Measurements from ENCODE around the gene EDC4. TPM values are rescaled to one million over a fixed set of nuclear protein-coding genes. Genes with fewer than 3 reads are reported as not detected.

The EDC4 gene
- total RNA-seq, 2 experiments from 2014 or later: 88.6 to 94.2 TPM

- Mint-ChIP-seq H3K4me3 (peak overlapping the region; percentile 96), H3K27ac (peak overlapping the region; percentile 71), H3K9me3 (no peaks in the 10 kb centered on the region), H3K4me1 (ENCODE audit: low read depth) (peaks cover 29% of the 10 kb centered on the region), H3K27me3 (no peaks in the 10 kb centered on the region), H3K36me3 (no peaks in the 10 kb centered on the region)
- CTCF ChIA-PET: interaction anchor here (0.5 to 3.5 kb wide), 5 partner anchors 9 to 1232 kb away, joined by 3 to 30 read pairs (median 5); partner anchors contain the start of genes NRN1L and PSMB10
- DNase-seq: no peak
- POLR2A ChIA-PET: interaction anchor here (0.6 to 3.4 kb wide), 6 partner anchors 36 to 173 kb away, joined by 3 to 18 read pairs (median 3); partner anchors contain the start of genes GFOD2, NUTF2 and PSMB10
- intact Hi-C loops (cut with micrococcal nuclease): loop anchor here (2.0 kb wide), 1 partner anchor 130 kb away; the partner anchor contains the start of genes DDX28 and DUS2
These were observed 19.5 kb downstream of the EDC4 start for GRCh38 chr16:67892375-67892774.

DNA sequence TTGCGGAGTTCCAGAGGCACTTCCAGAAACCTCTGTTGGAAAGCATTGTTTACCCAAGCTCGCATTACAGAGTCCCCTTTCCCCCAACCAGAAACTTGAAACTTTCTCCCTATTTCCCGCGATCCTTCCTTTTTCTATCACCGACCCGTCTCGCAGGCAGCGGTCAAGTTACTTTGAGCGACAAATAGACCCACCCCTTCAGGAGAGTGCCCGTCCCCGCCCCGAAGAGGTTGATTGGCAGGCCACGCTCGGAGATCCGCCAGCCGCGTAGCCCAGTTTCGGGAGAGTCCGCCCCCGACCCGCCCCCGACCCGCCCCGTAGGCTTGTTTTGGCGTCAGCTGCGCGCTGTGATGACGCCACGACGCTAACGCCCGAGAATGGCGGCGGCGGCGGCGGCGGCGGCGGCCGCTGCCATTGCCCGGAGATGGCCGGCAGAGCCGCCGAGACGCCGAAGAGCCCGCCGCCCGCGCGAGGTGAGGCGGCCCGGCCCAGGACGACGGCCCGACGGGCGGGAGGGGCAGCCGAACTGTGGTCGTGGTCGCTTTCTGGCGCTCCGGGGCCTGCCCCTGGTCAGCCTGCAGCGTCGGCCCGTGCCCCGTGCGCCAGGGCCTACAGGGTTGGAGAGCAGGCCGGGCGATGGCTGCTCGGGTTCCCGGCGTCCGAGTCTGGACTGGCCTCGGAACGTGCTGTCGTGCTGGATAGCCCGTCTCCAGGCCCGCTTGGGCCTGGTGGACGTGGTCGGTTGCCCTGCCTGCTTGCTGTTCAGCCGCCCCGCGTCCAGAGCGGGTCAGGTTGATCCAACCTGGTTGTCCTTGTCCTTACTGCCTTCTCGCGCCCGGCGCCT is 20.3 kb downstream of the EDC4 start, which contains the start of gene PSKH1:
TSS of gene PSKH1 (plus strand) at position 356 of the 844 bp plus-strand sequence. CDS start 15,496 bp downstream, outside the sequence.
- H3K36me3 Mint-ChIP-seq: no peaks in the 10 kb centered on the region
- peak within 1 kb of the TSS; percentile 96 for H3K4me3 Mint-ChIP-seq
- H3K27me3 Mint-ChIP-seq: no peaks in the 10 kb centered on the region
- H3K9me3 Mint-ChIP-seq: no peaks in the 10 kb centered on the region
- H3K4me1 Mint-ChIP-seq (ENCODE audit: low read depth): peaks cover 29% of the 10 kb centered on the region
- peak; percentile 98 for DNase-seq
- intact Hi-C loops (cut with micrococcal nuclease): loop anchor here (1.0 to 2.0 kb wide), 4 partner anchors 25 to 130 kb away; partner anchors contain the start of genes DDX28, DUS2 and NUTF2
- ChIA-PET POLR2A (interaction anchor here (0.6 to 3.4 kb wide), 6 partner anchors 36 to 349 kb away, joined by 3 to 18 read pairs (median 4); partner anchors contain the start of genes NUTF2 and PSMB10), CTCF (interaction anchor here (1.4 to 3.5 kb wide), 4 partner anchors 10 to 372 kb away, joined by 3 to 30 read pairs (median 8); partner anchors contain the start of genes NRN1L and PSMB10)
- H3K27ac Mint-ChIP-seq: peak within 1 kb of the TSS; percentile 89

DNA sequence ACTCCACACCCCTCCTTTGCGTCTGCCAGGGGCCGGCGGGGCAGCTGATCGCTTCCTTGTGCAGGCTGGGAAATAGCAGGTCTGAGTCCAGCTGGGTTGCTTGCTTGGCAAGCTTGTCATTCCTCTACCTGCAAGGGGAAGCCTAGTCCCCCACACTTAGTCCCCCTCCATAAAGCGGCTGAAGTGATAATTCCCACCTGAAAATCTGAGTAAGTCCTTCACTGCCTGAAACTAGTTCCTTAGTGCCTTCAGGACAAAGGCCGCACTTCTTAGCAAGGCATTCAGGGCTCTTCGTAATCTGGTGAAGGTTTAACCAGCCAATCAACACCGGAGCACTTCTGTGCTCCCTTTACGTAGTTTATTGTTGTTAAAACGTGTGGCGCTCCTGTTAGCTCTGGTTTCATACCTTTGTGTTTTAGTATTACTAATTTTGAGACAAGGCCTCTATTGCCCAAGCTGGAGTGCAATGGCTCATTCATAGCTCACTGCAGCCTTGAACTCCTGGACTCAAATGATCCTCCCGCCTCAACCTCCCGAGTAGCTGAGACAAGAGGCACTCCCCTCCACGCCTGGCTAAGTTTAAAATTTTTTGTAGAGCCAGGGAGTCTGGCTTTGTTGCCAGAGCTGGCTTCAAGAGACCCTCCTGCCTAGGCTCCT is 21.0 kb downstream of the EDC4 start:
- ChIA-PET CTCF (interaction anchor here (0.6 to 3.5 kb wide), 5 partner anchors 10 to 147 kb away, joined by 3 to 30 read pairs (median 6); partner anchors contain the start of genes NRN1L and PSMB10), POLR2A (interaction anchor here (0.6 to 3.4 kb wide), 3 partner anchors 41 to 349 kb away, joined by 3 to 18 read pairs (median 4); partner anchors contain the start of gene PSMB10)
- peak overlapping the region; percentile 96 for H3K4me3 Mint-ChIP-seq
- H3K36me3 Mint-ChIP-seq: no peaks in the 10 kb centered on the region
- intact Hi-C loops (cut with micrococcal nuclease): loop anchor here (1.0 to 2.0 kb wide), 4 partner anchors 24 to 129 kb away; partner anchors contain the start of genes DDX28, DUS2 and NUTF2
- no peaks in the 10 kb centered on the region for H3K27me3 Mint-ChIP-seq
- peaks cover 29% of the 10 kb centered on the region for H3K4me1 Mint-ChIP-seq (ENCODE audit: low read depth)
- H3K9me3 Mint-ChIP-seq: no peaks in the 10 kb centered on the region
- peak overlapping the region; percentile 89 for H3K27ac Mint-ChIP-seq
- DNase-seq: peak; percentile 18

DNA sequence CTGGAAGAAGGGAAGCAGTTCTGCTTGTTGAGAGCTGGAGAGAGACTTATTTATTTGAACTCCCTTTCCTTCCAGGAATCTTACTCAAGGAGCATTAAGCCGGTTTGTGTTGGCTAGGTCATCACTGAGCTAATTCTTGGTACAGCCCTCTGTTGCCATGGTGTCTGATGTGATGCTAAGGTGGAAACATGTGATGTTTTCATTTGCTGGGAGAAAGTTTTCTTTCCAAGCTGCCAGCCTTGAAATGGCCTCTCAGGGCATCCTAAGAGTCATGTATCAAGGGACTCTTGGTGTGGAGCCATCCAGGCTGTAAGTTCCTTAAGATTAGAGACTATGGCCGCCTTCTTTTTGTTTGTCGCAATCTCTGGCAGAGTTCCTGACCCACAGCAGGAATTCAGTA is 24.4 kb downstream of the EDC4 start:
- CTCF ChIA-PET: interaction anchor here (2.3 kb wide), 1 partner anchor 14 kb away, joined by 17 read pairs; the partner anchor contains the start of gene NRN1L

GRCh38 chr16:67901734-67902133 is 28.9 kb downstream of the EDC4 start:
- no peak overlapping the region for H3K4me3 Mint-ChIP-seq
- no peaks in the 10 kb centered on the region for H3K9me3 Mint-ChIP-seq
- H3K27ac Mint-ChIP-seq: no peak overlapping the region
- ChIA-PET POLR2A (interaction anchor here (0.6 kb wide), 1 partner anchor 34 kb away, joined by 5 read pairs; no protein-coding TSS in a partner anchor), CTCF (no interaction called here)
- no peaks in the 10 kb centered on the region for H3K36me3 Mint-ChIP-seq
- DNase-seq: no peak
- intact Hi-C loops (cut with micrococcal nuclease): no loop called here
- no peaks in the 10 kb centered on the region for H3K27me3 Mint-ChIP-seq
- peaks cover 4% of the 10 kb centered on the region for H3K4me1 Mint-ChIP-seq (ENCODE audit: low read depth)

More for the DNA sequence above, 24.4 kb downstream of the EDC4 start:
- H3K27ac Mint-ChIP-seq: no peak overlapping the region
- intact Hi-C loops (cut with micrococcal nuclease): no loop called here
- peaks cover 29% of the 10 kb centered on the region for H3K4me1 Mint-ChIP-seq (ENCODE audit: low read depth)
- no peaks in the 10 kb centered on the region for H3K27me3 Mint-ChIP-seq
- no peak overlapping the region for H3K4me3 Mint-ChIP-seq
- H3K9me3 Mint-ChIP-seq: no peaks in the 10 kb centered on the region
- DNase-seq: no peak
- POLR2A ChIA-PET: interaction anchor here (0.5 to 0.7 kb wide), 2 partner anchors 38 to 109 kb away, joined by 3 read pairs; no protein-coding TSS in a partner anchor
- H3K36me3 Mint-ChIP-seq: no peaks in the 10 kb centered on the region

- Mint-ChIP-seq H3K27ac (no peak overlapping the region), H3K27me3 (no peaks in the 10 kb centered on the region), H3K4me3 (no peak overlapping the region)
These were observed 30.0 kb downstream of the EDC4 start for GRCh38 chr16:67902831-67903230.

GRCh38 chr16:67907397-67908180 is 34.7 kb downstream of the EDC4 start:
- Mint-ChIP-seq H3K4me3 (no peak overlapping the region), H3K27me3 (no peaks in the 10 kb centered on the region), H3K27ac (peak overlapping the region; percentile 49), H3K4me1 (ENCODE audit: low read depth) (peaks cover 10% of the 10 kb centered on the region), H3K9me3 (no peaks in the 10 kb centered on the region), H3K36me3 (peaks cover 5% of the 10 kb centered on the region)
- intact Hi-C loops (cut with micrococcal nuclease): no loop called here
- no peak for DNase-seq
- POLR2A ChIA-PET: no interaction called here
- CTCF ChIA-PET: interaction anchor here (1.2 to 1.8 kb wide), 2 partner anchors 22 to 24 kb away, joined by 3 to 6 read pairs; no protein-coding TSS in a partner anchor

More at GRCh38 chr16:67902831-67903230, 30.0 kb downstream of the EDC4 start:
- CTCF ChIA-PET: no interaction called here
- Mint-ChIP-seq H3K36me3 (no peaks in the 10 kb centered on the region), H3K4me1 (ENCODE audit: low read depth) (no peaks in the 10 kb centered on the region), H3K9me3 (no peaks in the 10 kb centered on the region)
- no peak for DNase-seq
- intact Hi-C loops (cut with micrococcal nuclease): no loop called here
- POLR2A ChIA-PET: interaction anchor here (0.6 kb wide), 1 partner anchor 11 kb away, joined by 4 read pairs; no protein-coding TSS in a partner anchor

- ChIA-PET POLR2A (no interaction called here), CTCF (no interaction called here)
- no peaks in the 10 kb centered on the region for H3K27me3 Mint-ChIP-seq
- H3K36me3 Mint-ChIP-seq: peaks cover 5% of the 10 kb centered on the region
- intact Hi-C loops (cut with micrococcal nuclease): no loop called here
- no peak overlapping the region for H3K27ac Mint-ChIP-seq
- H3K9me3 Mint-ChIP-seq: no peaks in the 10 kb centered on the region
- no peak overlapping the region for H3K4me3 Mint-ChIP-seq
- DNase-seq: no peak
- H3K4me1 Mint-ChIP-seq (ENCODE audit: low read depth): peaks cover 10% of the 10 kb centered on the region
These were observed 36.3 kb downstream of the EDC4 start for GRCh38 chr16:67909056-67909742.

DNA sequence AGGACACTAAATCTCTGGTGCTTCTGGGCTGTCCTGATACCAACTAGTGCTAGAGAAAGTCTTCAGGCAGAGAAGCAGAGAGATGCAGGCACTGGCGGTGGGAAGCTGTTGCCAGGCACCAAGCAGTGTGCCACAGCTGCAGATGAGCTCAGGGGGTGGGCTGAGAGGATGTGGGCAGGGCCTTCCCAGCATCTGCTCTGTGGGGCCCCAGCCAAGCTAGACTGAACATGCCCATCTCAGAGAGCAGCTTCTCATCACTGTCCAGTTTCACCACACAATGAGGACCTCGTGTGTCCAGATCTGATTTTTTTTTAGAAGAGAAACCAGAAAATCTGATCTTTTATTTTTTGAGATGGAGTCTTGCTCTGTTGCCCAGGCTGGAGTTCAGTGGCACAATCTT is 37.3 kb downstream of the EDC4 start:
- H3K27ac Mint-ChIP-seq: no peak overlapping the region
- intact Hi-C loops (cut with micrococcal nuclease): no loop called here
- peaks cover 10% of the 10 kb centered on the region for H3K4me1 Mint-ChIP-seq (ENCODE audit: low read depth)
- CTCF ChIA-PET: interaction anchor here (0.6 to 2.2 kb wide), 2 partner anchors 74 to 94 kb away, joined by 4 read pairs; no protein-coding TSS in a partner anchor
- no peaks in the 10 kb centered on the region for H3K9me3 Mint-ChIP-seq
- peak; percentile 68 for DNase-seq
- peaks cover 5% of the 10 kb centered on the region for H3K36me3 Mint-ChIP-seq
- no peaks in the 10 kb centered on the region for H3K27me3 Mint-ChIP-seq
- POLR2A ChIA-PET: no interaction called here
- H3K4me3 Mint-ChIP-seq: no peak overlapping the region

- CTCF ChIA-PET: interaction anchor here (1.5 to 1.7 kb wide), 2 partner anchors 13 to 31 kb away, joined by 5 read pairs; partner anchors contain the start of gene NRN1L
- intact Hi-C loops (cut with micrococcal nuclease): no loop called here
- Mint-ChIP-seq H3K4me3 (no peak overlapping the region), H3K9me3 (no peaks in the 10 kb centered on the region), H3K27ac (no peak overlapping the region), H3K36me3 (peaks cover 5% of the 10 kb centered on the region), H3K27me3 (no peaks in the 10 kb centered on the region), H3K4me1 (ENCODE audit: low read depth) (peaks cover 28% of the 10 kb centered on the region)
- DNase-seq: no peak
- POLR2A ChIA-PET: interaction anchor here (0.6 to 0.7 kb wide), 3 partner anchors 31 to 171 kb away, joined by 3 to 5 read pairs (median 5); partner anchors contain the start of gene NRN1L
These were observed 42.1 kb downstream of the EDC4 start for GRCh38 chr16:67914758-67915495.

Measured in activated CD4-positive, alpha-beta memory T cell treated with anti-CD3 and anti-CD28 coated beads for 36 hours (primary cell).